Measurements from ENCODE around the gene C20orf141.
"Not testable (repeated sequence)": the region's sequence is repeated elsewhere in the genome, so short reads cannot be mapped to it uniquely, and the experiment has no call there.

Gene C20orf141

DNA sequence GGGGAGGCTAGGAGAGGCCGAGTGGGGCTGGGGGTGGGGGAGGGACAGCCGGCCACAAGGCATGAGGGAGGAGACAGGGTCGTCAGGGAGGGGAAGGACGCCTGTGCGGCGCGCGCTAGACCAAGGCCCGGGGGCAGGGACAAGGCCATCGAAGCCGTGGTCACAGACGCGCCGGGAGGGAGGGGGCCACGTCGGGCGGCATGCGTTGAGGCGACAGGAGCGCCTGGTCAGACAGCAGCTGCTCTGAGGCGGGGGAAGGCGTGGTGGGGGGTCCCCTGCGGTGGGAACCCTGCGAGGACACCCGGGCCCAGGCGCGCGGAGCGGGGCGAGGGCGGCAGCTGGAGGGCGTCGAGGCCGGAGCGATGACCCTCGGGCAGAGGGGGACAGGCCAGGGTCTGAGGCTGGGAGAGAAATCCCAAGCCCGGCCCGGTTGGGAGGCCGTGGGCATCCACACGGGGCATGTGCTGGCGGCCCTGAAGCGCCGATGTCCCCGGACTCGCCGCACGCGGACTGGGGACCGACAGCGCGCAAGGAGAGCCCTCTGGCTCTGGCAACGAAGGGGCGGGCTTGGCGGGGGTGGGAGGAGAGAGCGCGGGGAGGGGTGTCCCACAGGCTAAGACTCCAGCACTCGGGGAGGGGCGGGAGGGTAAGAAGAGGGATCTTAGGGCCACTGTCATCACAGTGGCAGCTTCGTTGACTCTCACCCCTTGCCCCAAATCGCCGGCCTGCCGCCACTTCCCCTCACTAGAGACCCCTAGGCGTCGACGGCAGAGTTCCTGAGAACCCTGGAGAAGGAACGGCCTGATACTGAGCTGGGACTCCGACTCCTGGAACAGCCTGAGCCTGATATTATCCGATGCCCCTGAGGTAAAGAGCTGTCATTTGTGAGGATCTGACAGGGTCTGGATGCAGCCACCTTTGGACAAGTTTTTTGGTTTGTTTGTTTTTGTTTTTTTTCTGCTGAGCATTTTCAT lies 6.4 kb downstream of the C20orf141 start:
- DNase-seq = no peak

DNA sequence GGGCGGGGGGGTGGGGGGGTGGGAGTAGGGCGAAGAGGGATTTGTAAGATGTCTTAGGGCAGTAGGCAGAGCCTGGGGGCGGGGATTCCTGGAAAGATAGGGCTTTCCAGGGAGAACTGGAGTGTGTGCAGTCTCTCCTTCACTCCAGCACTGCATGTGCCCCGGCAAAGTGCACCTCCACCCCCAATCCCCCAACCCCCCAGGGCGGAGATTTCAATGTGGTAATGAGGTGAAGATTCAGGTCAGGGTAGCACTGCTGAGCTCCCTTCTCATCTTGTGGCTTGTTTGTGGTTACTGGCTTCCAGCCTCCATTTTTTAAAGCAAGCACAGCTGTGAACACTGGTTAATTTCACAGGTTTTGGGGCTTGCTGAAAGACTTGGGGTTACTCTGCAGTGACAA lies 7.3 kb downstream of the C20orf141 start:
- DNase-seq = no peak

DNA sequence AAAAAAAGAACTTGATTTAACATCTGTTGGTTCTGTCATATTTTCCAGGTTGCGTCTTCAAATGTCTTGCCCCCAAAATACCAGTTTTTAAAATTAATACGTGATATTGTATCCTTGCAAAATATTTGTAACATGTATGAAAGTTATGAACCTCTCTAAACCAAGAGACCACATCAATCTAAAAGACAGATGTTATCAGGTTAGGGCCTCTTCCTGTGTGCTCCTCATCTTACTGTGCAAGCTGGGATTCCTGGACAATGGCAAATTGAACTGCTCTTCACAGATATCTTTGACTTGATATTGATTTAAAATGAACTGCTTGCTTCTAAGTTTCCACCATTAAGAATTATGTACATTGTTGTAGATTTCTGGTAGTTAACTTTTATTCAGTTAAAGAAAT lies 11.0 kb downstream of the C20orf141 start:
- no peak for DNase-seq

DNA sequence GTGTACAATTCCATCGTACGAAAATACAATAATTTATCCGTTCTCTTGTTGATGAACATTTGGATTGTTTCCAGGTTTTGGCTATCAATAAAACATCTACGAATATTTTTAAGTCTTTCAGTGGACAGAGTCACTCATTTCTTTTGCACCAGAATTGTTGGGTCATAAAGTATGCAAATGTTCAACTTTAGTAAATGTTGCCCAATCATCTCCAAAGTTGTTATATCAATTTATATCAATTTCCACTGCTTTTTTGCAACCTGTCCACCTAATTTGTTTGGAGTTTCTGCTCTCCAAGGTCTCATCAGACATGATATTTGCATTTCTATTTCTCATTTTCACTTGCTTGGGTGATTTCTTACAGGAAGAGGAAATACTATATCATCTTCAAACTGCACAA lies 11.9 kb downstream of the C20orf141 start:
- no peak for DNase-seq

DNA sequence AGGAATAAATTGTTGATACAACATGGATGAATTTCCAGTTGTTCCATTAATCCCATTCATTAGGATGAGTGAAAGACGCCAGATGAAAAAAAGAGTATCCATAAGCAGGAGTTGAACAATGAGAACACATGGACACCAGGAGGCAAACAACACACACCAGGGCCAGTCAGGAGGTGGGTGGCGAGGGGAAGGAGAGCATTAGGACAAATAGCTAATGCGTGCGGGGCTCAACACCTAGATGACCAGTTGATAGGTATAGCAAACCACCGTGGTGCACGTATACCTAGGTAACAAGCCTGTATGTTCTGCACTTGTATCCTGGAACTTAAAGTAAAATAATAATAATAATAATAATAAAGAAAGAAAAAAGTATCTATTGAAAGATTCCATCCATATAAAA lies 14.6 kb downstream of the C20orf141 start:
- DNase-seq = no peak

DNA sequence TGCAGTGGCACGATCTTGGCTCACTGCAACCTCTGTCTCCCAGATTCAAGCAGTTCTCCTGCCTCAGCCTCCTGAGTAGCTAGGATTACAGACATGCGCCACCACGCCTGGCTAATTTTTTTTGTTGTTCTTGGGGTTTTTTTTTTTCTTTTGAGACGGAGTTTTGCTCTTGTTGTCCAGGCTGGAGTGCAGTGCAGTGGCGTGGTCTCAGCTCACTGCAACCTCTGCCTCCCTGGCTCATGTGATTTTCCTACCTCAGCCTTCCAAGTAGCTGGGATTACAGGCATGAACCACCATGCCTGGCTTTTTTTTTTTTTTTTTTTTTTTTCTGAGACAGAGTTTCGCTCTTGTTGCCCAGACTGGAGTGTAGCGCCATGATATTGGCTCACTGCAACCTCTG lies 16.4 kb downstream of the C20orf141 start:
- DNase-seq = not testable (repeated sequence)

DNA sequence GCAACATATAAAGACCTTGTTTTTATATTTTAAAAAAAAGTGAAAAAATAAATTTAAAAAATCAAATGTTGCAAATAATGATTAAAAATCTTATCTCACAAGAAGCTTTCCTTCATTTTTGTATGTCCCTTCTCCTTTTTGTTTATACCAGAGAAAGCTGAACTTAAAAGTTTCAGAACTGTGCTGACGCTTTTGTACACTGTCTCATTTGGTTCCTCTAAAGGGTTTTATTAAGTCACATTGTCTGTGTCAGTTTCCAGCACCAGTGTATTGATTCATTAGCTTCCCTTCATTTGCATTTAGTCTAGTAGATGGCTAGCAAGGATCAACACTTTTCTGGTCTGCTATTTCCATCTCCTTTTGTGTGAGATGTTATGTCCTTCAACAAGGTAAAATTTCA lies 19.0 kb downstream of the C20orf141 start:
- no peak for DNase-seq

DNA sequence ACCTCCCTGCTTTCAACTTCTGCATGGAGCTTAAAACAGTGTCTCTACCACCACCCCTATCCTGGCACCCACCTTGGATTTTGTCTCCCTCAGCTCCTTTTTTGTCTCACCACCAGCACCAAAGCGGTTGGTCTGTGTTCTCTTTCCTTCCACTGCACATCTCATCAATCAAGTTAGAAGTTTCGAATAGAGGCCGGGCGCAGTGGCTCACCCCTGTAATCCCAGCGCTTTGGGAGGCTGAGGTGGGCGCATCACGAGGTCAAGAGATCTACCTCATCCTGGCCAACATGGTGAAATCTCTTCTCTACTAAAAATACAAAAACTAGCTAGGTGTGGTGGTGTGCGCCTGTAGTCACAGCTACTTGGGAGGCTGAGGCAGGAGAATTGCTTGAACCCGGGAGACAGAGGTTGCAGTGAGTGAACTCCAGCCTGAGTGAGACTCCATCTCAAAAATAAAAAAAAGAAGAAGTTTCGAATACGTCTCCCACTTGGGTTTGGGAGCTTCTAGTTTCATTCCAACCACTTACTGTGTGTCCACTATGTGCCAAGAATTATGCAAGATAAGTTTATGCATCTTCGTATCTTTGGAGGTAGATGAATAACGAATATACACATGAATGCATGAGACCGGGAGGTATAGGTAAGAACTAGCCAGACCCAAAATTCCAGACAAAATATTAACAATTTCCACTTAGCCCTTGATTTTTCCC lies 19.8 kb downstream of the C20orf141 start:
- DNase-seq = no peak

DNA sequence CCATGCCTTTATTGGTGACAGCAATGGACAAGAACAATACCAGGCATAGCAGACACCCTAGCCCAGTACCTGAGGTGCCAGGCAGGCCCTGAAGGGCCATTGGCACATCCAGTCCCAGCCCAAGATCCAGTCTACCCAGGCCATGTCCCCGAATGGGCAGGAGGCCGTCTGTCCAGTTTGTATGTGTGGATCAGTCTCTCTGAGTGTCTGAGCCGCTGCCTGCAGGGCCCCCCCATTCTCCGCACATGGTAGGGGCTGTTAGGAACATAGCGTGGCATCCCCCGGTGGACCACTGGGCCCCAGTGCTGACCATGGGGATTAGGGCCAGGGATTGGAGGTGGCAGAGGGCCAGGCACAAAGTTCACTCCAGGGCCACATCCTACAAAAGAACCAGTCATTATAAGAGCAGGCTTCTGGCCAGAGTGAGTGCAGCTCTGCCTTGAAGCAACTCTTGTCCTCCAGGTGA lies 20.6 kb downstream of the C20orf141 start:
- DNase-seq = no peak

DNA sequence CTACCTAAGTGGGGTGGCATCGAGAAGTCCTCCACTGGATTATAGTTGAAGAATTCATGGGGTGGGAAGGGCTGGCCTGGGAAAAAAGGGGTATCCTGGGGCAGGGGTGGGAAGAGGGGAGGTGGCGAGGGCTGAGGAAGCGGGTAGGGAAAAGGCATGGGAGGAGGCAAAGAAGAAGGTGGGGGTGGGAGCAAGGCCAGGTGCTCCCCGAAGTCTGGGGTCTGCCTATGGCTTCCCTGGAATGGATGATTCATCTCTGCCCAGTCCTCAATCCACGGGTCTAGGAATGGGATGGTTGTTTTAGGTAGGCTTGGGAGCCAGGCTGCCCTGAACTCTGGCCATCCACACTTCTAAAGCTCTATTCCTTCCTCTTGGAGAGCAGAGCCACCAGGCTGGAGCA lies 21.2 kb downstream of the C20orf141 start:
- no peak for DNase-seq

DNA sequence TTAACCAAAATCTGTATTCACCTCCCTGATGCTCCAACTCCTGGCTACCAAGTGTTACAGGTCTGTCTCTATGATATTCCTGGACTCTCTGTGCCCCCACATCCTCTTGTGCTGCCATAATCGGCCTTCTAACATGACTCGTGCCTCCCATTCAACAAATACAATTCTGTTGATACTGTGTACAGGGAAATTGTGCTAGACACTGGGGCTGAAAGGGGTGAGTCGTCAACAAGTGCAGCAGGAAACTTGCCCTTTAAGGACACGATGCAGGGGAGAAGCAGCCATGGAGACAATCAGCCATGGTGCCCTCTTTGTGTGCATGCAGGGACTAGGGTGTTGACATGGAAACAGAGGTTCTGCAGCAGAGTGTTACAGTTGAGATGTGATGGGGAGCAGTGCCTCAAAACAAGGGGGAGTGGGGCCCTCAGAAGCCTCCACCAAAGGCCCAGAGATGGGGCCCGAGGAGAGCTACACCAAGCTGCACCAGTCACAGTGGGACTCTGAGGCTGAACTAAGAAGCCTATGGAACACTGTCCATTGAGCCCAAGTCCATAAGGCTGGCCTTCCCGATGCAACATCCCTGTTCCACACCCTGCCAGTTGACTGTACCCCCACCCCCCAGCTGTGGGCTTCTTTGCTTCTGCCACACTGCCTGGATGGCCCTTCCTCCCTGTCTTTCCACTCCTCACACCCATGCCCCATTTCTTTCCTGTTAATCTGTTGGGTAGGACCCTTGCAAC lies 22.6 kb downstream of the C20orf141 start:
- no peak for DNase-seq

DNA sequence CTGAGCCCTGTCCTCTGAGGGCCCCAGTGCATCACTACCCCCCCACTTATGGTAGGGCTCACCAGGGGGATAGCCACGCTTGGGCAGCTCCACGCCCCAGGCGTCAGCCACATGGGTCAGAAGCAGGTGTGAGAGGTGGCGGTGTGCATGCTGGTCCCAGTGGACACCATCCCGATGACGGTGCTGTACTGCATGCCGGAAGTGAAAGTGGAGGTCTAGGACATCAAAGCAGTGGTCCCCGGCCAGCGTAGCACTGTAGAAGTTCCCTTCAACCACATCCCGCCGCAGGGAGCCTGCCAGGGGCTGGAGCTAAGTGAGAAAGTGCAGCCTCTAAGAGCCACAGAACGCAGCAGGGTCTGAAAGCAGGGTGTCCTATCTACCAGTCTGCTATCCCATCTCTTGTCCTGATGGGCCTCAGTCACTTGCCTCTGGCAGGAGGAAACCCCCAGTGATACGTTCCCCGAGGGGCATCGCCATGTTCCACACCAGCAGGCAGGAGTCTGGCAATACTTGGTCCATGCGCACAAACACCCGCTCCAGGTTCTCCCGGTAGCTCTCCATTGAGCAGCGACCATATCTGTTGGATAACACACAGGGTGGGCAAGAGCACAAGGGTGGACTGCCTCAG lies 23.5 kb downstream of the C20orf141 start:
- DNase-seq = no peak

DNA sequence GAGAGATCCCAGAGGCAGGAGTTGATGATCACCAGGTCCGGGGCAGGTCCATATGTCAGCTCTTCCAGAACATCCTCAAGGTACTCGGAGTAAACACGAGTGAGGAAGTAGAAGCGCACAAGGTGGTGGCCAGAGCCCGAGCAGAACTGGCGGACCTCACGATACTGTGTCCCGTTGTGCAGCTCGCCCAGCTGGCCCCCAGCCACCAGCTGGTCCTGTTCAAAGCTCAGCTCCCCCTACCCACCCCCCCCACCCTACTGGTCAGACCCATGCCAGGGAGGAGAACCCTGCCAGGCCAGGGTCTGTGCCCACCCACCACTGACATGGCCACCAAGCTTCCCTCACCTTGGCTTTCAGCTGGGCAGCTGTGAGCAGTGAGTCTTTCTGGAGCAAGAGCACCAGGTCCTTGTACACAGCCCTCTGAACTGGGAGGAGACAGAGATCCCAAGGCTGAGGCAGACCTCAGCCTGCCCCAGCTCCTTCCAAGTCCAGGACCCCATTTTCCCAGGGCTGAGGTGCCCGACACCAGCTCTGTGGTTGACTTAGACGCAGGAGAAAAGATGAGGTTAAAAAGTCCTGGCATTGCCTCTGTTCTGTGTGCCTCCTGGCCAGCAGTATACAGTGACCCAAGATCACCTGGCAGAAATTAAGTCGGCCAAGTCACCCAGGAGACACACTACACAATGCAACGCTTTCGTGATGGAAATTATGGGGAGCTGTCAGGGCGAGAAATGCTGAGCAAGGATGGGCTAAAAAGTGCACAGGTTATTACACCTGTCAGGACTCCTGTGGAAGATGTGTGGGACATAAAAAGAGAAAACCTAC lies 24.3 kb downstream of the C20orf141 start:
- no peak for DNase-seq

DNA sequence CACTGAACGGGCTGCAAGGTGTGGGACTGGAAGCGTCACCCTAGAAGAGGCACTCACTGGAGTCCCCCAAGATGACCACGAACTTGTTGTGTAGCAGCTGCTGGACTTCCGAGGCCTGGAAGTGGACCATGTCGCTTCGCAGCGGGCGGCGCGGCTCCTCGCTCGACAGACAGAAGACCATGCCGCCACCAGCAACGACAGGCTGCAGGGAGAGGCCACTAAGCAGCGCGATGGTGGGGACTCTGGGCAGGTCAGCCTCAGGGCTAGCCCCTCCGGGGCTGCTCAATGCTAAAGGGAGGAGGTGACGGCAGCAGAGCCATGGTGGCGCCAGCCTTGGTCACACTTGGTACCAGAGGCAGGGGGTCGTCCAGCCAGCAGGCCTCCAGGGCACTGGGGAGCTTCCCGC lies 24.9 kb downstream of the C20orf141 start:
- no peak for DNase-seq

DNA sequence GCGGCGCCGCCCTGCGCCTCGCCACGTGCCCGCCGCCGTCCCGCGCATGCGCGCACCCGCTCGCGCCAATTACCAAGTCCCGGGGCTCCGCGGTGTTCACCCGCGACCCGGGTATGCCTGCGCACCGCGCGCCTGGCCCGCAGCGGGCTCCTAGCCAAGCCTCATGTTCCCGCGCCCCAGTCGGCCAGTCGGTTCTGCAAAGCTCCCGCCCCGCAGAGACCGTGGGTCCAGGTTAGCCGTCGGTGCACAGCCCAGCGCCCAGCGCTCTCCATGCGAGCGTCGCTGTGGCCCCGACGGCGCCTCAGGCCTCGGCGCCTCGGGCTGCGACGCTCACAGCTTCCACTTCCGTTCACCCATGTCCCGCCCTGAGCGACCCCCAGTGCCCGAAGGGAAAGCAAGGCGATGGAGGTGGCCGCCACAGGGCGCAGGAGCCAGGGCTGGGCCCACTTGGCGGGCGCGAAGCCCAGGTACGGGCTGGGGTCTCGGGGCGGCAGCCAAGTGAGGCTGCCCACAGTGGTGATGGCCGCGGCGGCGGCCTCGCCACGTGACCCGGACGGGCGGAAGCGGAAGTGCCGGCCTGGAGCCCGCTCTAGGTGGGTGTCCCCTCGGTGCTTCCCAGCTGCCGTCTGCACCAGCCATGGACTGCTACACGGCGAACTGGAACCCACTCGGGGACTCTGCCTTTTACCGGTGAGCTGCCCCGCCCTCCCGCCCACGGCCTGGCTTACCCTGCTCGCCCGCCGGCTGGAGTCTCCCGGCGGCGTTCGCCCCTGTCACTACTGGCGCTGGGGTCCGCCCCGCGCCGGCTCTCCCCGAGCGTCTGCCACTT lies 25.6 kb downstream of the C20orf141 start, which contains the start of the genes PCED1A and VPS16:
TSS of gene PCED1A (minus strand) at position 518 of the 829 bp plus-strand sequence. CDS start 743 bp downstream, outside the sequence.
TSS of gene VPS16 (plus strand) at position 608 of the 829 bp plus-strand sequence. CDS start at position 638, 30 bp downstream.
- peak; percentile 54 for DNase-seq

DNA sequence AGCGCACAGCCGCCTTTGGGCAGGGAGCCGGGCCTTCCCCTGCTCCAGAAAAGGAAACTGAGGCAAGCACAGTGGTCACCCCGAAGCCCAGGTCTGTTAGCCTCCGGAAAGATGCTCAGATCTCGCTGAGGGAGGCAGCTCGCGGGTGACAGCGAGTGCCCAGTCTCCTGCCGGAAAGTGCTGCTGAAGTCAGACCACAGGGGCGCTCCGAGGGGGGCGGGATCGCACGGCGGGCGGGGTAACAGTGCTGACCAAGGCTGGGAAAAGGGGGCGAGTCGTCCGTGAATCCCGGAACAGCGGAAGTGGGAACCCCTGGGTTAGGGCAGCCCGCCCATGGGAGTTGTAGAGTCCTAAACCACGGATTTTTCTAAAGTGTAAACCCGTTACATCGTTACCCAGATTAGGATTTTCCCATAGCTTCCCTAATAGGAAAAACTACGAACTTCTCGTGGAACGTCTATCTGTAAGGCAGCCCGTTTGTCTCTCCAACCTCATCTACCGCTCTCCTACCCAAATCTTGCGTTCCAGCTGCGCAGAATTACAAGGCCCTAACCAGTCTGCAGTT lies 26.3 kb downstream of the C20orf141 start:
- no peak for DNase-seq

DNA sequence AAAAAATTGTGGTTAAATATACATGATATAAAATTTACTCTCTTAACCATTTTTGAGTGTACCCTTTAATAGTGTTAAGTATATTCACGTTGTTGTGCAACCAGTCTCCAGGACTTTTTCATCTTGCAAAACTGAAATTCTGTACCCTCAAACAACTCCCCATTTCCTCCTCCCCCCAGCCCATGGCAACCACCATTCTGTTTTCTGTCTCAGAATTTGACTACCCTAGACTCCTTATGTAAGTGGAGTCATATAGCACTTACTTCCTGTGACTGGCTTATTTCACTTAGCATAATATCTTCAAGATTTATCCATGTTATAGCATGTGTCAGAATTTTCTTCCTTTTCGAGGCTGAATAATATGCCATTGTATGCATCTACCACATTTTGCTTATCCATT lies 30.8 kb downstream of the C20orf141 start:
- DNase-seq = no peak

DNA sequence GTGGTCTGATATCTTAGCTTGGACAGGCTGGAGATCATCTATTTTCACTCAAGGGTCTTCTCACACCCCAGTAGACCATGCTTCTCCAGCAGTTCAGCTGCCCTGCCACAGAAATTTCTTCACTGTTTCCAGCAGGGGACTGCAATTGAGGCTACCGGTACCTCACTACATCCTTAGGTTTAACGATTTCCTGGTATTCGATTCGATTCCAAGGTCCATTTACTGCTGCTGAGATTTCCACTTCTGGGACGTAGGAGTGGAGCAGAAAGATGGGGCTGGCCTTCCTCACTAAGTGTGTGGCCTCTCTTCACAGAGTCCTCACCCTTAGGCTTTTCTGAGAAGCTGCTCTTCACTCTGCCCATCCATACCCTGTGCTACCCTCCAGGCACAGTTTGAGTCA lies 31.9 kb downstream of the C20orf141 start:
- DNase-seq = no peak

DNA sequence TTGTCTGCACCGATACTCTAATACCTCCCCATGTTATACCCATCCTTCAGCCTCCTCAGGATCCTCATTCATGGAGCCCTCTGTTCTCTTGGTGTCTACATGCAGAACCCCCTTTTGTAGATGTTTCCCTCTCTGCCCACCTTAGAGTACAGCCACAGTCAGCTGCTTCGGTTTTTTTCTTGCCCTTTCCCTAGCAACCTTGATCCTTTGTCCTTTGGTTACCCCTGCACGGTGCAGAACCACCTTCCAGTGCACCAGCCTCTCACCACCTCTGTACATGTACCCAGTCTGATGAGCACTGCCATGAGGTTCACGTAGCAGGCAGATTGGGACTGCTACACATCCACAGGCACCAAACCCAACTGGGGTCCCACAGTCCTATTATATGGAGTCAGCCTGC lies 33.0 kb downstream of the C20orf141 start:
- no peak for DNase-seq

DNA sequence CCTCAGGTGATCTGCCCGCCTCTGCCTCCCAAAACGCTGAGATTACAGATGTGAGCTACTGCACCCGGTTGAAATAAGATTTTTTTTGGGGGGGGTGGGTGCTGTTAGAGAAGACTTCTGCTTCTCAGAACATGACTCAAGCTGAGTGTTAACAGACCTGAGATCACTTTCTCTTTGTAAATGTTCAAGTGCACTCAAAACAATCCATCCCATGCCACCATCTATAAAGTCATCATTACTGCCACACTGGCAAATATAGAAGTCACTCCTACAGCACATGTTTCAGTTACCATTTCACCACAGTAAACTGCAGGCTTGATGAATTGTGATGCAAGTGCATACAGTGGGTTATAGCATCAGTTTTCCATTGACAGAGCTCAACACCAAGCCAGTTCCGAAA lies 34.7 kb downstream of the C20orf141 start:
- DNase-seq = no peak
